Kasumi-1 (cell line): ENCODE results near the gene ECE1.
"Not testable (repeated sequence)": the region's sequence is repeated elsewhere in the genome, so short reads cannot be mapped to it uniquely, and the experiment has no call there.

ENCODE experiments used
- DNase-seq, 2 experiments: peaks; one replicate each; lab custom pipeline; 2025; lab: John Stamatoyannopoulos, UW

Gene ECE1

DNA sequence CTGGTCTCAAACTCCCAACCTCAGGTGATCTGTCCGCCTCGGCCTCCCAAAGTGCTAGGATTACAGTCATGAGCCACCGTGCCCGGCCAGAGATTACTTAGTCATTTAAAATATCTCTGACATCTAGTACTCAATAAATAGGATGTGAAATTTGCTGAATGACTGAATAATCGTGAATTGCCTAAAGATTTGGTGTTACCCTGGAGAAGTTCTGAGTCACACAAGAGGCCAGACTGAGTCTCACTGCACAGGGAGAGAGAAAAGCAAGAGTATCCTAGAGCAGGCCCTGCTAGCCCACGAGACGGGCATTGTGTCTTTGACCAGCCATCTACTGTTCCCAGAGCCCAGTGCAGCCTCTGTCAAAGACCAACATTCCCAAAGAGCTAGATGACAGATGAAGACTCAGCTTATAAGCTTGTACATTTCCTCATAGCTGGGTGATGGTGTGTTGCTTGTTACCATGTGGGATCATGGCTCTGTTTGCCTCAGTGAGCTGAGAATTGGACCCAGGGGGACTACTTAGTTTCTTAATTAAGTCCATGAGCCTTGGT is 108.0 kb downstream of the ECE1 start:
- no peak for DNase-seq

DNA sequence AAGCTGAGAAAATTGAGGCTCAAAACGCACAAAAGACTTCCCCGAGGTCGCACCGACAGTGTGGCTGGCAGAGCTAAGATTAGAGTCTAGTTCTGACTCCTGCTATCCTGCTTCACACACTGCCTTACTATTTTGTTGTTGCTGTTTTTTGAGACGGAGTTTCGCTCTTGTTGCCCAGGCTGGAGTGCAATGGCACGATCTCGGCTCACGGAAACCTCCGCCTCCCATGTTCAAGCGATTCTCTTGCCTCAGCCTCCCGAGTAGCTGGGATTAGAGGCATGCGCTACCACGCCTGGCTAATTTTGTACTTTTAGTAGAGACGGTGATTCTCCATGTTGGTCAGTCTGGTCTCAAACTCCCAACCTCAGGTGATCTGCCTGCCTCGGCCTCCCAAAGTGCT is 112.0 kb downstream of the ECE1 start:
- not testable (repeated sequence) for DNase-seq

DNA sequence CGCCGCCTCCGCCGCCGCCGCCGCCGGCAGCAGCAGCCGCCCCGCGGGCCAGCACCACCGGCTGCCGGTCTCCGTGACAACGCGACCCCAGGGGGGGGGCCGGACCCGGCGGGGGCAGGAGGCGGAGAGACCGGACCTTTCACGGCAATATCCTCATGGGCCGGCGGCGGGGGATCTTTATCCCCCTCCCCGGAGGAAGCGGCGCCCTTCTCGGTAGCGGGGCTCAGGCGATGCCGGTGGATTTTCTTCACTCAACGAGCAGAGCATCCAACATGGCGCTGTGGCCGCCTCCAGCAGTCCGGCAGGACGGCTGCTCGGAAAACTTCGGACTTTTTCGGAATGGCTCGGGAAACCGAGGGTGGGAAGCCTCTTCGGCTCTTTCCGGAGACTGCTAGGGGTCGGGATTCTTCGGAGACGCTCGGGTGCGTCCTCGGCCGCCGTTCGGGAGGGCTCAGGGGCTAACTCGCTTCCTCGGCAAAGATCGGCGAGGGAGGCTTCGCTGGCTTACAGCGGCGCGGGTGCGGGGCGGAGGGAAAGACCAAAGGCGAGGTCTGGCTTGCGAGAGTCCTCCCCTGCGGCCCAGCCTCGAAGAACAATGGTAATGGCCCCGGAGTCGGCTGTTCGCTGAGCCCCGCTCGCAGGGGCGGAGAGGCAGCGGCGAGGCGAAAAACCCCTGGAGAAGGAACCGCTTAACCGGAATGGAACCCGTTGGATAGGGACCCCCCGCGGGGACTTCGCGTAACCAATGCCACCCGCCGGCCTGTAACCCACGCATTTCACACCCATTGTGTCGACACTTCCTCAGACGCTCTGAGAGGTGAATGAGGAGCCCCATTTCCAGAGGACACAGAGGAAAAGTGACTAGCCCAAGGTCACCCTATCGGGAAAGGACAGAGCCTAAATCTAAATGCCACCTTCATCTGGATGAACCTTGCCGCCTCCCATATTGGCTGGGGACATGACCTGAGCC is 113.4 kb downstream of the ECE1 start, which contains the start of gene EIF4G3:
Gene EIF4G3, minus strand, starts transcription at position 312 of the 970 bp plus-strand sequence. CDS start 174,155 bp downstream, outside the sequence.
- DNase-seq = peak; percentile 95 to 96

DNA sequence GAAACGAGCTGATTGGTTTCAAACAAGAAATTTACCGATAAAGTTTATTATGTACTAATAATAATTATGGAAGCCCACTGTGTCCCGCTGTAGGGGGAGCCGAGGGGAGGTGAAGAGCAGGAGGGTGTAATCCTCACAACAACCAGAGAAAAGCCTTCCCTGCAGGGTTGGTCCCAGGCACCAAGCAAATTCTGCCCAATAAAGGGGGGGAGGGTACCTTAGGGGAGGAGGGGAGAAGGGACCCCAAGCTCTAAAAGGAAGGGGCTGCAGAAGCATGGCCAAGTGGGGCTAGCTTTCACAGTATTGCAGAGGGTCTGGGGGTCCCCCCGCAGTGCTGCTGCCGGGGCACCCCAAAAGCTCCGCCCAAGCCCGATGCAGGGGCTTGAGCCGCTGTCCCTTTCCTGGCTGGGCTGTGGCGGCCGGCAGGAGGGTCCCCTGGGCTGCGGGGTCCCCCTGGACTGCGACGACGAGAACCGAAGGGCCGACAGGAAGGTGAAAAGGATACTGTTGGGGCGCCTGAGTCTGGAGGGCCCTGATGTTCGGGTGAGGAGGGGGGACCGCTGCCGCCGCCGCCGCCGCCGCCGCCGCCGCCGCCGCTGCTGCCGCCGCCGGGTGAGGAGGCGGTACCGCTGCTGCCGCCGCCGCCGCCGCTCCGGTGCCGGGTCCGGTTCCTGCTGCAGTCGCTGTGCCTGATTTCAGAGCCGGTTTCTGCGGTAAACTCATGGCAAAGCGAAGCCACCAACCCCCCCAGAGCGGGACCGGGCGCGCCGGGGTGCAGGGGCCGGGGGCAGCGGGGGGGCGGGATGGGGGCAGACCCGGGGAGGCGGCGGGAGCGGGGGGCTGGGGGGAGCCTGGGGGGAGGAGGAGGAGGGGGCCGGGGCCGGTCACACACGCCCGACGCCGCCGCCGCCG is 114.3 kb downstream of the ECE1 start:
- DNase-seq = peak; percentile 53 to 62

DNA sequence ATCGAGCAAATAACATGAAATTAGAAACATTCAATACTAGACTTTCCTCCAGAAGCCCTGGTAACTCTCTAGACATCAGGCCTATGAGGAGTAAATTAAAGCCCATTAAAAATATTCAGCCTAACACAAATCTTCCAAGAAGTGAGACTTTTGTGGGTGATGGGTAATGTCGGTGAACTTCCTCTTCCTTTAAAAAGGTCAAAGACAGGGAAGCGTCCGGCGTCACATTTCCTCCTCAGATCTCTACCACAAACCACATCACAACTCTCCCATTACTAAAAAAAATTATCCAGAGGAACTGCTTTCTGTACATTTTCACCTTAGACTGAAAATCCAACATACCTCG is 115.0 kb downstream of the ECE1 start:
- DNase-seq = peak; percentile 83 to 85

DNA sequence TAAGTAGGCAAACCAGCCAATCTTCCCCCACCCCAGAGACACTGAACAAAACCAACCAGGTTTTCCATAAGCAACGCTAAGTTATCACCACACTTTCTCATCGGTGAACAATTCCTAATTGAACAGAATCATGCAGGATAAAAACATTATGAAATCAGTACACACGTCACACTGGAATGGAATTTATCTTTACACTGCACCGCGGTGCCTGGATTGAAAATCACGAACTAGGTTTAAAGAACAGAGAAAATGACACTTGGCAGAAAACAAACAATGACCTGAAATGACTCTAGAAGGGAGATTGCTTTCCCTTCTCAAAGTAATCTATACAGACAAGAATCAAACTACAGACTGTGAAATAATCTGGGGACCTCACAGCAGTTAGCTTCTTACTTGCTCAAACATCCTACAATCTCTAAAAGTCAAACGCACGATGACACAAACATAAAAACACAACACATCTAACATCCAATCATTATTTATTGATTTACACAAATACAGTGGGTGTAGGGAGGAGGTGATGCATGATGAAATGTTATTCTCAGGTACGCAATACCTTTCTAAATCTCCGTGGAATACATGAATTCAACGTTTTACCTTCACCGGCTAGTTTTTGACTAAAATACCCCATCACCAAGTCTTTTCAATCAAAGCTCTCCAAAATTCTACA is 115.5 kb downstream of the ECE1 start:
- no peak for DNase-seq

DNA sequence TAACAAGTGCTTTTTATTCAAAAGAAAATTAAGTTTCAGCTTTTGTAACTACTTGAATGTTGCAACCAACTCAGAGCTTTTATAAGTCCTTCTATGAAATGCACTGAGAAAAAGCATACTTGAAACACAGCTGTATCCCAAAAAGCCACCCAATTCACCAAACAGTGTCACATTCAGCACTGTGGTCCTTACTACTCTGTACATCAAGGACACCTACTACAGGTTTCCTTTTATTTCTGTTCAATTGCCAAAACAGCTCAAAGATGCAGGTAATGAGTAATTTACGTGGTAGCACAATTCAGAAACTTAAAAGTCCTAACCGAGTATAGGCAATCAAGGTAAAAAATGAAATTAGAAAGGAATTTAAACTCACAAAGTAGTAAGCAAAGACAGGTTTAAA is 116.0 kb downstream of the ECE1 start:
- DNase-seq = no peak

DNA sequence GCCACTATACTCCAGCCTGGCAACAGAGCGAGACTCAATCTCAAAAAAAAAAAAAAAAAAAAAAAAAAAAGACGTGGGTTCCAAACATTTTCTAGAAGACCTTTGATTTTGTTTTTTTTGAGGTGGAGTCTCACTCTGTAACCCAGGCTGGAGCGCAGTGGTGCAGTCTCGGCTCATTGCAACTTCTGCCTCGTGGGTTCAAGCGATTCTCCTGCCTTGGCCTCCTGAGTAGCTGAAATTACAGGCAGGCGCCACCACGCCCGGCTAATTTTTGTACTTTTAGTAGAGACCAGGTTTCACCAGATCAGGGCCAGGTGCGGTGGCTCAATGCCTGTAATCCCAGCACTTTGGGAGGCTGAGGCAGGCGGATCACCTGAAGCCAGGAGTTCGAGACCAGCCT is 117.2 kb downstream of the ECE1 start:
- not testable (repeated sequence) for DNase-seq

DNA sequence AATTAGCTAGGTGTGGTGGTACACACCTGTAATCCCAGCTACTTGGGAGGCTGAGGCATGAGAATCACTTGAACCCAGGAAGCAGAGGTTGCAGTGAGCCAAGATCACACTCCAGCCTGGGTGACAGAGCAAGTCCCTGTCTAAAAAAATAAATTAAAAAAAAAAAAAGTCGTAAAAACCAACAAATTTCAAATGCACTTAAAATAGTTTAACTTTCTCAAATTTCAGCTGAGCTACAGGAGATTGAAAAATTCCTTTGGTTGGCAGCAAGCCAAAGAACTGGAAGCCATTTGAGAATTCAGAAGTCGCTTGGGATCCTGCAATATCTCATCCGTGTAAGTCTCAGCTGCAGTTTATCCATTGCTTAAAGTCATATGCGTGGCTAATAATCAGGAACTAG is 119.4 kb downstream of the ECE1 start:
- DNase-seq = not testable (repeated sequence)

DNA sequence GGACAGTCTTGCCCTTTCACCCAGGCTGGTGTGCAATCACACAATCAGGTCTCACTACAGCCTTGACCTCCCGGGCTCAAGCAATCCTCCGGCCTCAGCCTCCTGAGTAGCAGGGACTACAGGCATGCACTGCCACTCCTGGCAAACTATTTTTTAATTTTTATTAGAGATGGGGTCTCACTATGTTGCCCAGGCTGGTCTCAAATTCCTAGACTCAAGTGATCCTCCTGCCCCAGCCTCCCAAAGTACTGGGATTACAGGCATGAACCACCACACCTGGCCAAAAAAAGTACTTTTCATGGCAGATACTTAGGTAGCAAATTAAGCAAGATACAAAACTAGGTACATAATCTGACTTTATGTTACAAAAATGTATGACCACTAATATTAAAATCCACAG is 121.8 kb downstream of the ECE1 start:
- no peak for DNase-seq
